Calu3 (cell line): ENCODE measurements around the gene WWOX. TPM values are rescaled to one million over a fixed set of nuclear protein-coding genes. Genes with fewer than 3 reads are reported as not detected.

Experiments used
- BruUV-seq: library from RNA; stranded (reverse); fragments of 400-500 nt; replicated peaks from 2 replicates; lab custom pipeline; 2021; lab: Mats Ljungman, UMichigan
- CTCF ChIA-PET: fragments of 300-600 bp; sonication (Branson Sonifier 250); formaldehyde crosslinking; loops from one replicate; lab custom pipeline; 2022; ENCODE audit warnings: antibody characterized with exemption; lab: Charles Lee
- DNase-seq: peaks from one replicate; pipeline ENCODE4 v3.0.0; 2022
- H3K27ac Mint-ChIP-seq: one replicate; pipeline ENCODE4 v1.8.0; 2022; ENCODE audit warnings: mixed read lengths; ENCODE audit not compliant: unreplicated experiment
- H3K27me3 Mint-ChIP-seq: one replicate; pipeline ENCODE4 v1.8.0; 2022; ENCODE audit warnings: mixed read lengths; ENCODE audit not compliant: unreplicated experiment
- H3K36me3 Mint-ChIP-seq: one replicate; pipeline ENCODE4 v1.8.0; 2022; ENCODE audit warnings: mild to moderate bottlenecking, moderate library complexity, mixed read lengths; ENCODE audit not compliant: insufficient read depth, unreplicated experiment
- H3K4me1 Mint-ChIP-seq: one replicate; pipeline ENCODE4 v1.8.0; 2022; ENCODE audit warnings: mild to moderate bottlenecking, low read depth, mixed read lengths; ENCODE audit not compliant: unreplicated experiment
- H3K4me3 Mint-ChIP-seq: one replicate; pipeline ENCODE4 v1.8.0; 2022; ENCODE audit warnings: mild to moderate bottlenecking, low read depth, moderate library complexity, mixed read lengths; ENCODE audit not compliant: unreplicated experiment
- H3K9me3 Mint-ChIP-seq: one replicate; pipeline ENCODE4 v1.8.0; 2022; ENCODE audit warnings: low read depth, mixed read lengths; ENCODE audit not compliant: unreplicated experiment
- intact Hi-C: fragments of 100-400 bp; cut with micrococcal nuclease; formaldehyde crosslinking; loops from one replicate; pipeline ENCODE4 v1.10.0; 2022; ENCODE audit not compliant: unreplicated experiment
- total RNA-seq: library from RNA; stranded (reverse); gene quantifications from 2 replicates; pipeline ENCODE4 v1.2.3, GENCODE V29; 2022
- TF ChIP-seq, protein P1 (sequence below): fragments of 200-600 bp; IDR thresholded peaks from one replicate; pipeline ENCODE4 v1.8.0; 2022; ENCODE audit warnings: antibody characterized with exemption; ENCODE audit not compliant: unreplicated experiment

Gene WWOX
- total RNA-seq, 1 experiment from 2014 or later, result 33.5 TPM

- DNase-seq, result no peak
- TF ChIP-seq, protein P1, sequence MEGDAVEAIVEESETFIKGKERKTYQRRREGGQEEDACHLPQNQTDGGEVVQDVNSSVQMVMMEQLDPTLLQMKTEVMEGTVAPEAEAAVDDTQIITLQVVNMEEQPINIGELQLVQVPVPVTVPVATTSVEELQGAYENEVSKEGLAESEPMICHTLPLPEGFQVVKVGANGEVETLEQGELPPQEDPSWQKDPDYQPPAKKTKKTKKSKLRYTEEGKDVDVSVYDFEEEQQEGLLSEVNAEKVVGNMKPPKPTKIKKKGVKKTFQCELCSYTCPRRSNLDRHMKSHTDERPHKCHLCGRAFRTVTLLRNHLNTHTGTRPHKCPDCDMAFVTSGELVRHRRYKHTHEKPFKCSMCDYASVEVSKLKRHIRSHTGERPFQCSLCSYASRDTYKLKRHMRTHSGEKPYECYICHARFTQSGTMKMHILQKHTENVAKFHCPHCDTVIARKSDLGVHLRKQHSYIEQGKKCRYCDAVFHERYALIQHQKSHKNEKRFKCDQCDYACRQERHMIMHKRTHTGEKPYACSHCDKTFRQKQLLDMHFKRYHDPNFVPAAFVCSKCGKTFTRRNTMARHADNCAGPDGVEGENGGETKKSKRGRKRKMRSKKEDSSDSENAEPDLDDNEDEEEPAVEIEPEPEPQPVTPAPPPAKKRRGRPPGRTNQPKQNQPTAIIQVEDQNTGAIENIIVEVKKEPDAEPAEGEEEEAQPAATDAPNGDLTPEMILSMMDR, result no peak
- Mint-ChIP-seq H3K27me3 (no peaks in the 10 kb centered on the region), H3K4me3 (no peak overlapping the region), H3K9me3 (peaks cover 2% of the 10 kb centered on the region), H3K4me1 (no peaks in the 10 kb centered on the region), H3K36me3 (no peaks in the 10 kb centered on the region), H3K27ac (no peak overlapping the region)
- no TSS peak for BruUV-seq
- intact Hi-C loops, result no loop called here
- CTCF ChIA-PET, result no interaction called here
Observed at GRCh38 chr16:79077346-79077745, 977.9 kb downstream of the WWOX start.

- H3K27ac Mint-ChIP-seq, result no peak overlapping the region
- TF ChIP-seq, protein P1, result no peak
- intact Hi-C loops, result no loop called here
Observed at GRCh38 chr16:79079656-79080420, 980.4 kb downstream of the WWOX start.

DNA sequence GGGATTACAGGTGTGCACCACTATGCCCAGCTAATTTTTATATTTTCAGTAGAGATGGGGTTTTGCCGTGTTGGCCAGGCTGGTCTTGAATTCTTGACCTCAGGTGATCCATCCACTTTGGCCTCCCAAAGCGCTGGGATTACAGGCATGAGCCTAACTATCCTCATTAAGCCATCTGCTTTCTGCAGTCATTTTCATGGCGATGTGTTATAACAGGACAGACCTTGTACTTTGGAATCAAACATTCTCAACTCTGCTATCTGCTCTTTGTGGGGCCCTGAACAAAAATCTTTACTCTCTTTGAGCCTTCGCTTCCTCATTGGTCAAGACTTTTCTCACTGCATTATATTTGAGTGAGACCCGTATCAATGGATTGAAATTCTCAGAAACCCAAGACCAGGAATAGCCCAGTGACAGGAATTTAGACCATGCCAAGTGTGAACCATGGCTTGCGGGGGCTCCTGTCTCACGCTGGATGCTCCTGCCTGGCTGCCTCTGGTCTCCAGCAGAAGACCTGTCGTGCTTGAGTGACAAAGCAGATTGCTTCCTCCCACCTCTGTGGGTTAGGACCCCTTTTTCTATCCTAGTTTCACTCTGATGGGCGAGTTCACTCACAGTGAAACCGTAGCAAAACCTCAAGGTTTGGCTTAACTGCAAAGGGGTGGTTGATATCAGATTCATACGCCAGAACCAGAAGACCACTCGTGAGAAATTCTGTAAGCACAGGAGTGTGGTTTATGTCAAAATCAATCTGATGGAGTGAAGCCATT, 982.0 kb downstream of the WWOX start:
- intact Hi-C loops, result no loop called here
- CTCF ChIA-PET, result no interaction called here
- Mint-ChIP-seq H3K27ac (no peak overlapping the region), H3K27me3 (no peaks in the 10 kb centered on the region), H3K4me3 (no peak overlapping the region), H3K36me3 (no peaks in the 10 kb centered on the region), H3K4me1 (no peaks in the 10 kb centered on the region), H3K9me3 (peaks cover 6% of the 10 kb centered on the region)
- BruUV-seq, result no TSS peak
- no peak for DNase-seq
- TF ChIP-seq, protein P1, result no peak

More at GRCh38 chr16:79079656-79080420, 980.4 kb downstream of the WWOX start:
- Mint-ChIP-seq H3K27me3 (no peaks in the 10 kb centered on the region), H3K4me1 (no peaks in the 10 kb centered on the region), H3K36me3 (no peaks in the 10 kb centered on the region), H3K9me3 (peaks cover 6% of the 10 kb centered on the region), H3K4me3 (no peak overlapping the region)
- CTCF ChIA-PET, result no interaction called here
- DNase-seq, result no peak
- BruUV-seq, result no TSS peak

GRCh38 chr16:79082970-79083369, 983.5 kb downstream of the WWOX start:
- no peak overlapping the region for H3K27ac Mint-ChIP-seq
- CTCF ChIA-PET, result no interaction called here
- no peak for DNase-seq
- H3K4me1 Mint-ChIP-seq, result no peaks in the 10 kb centered on the region
- no peaks in the 10 kb centered on the region for H3K27me3 Mint-ChIP-seq
- intact Hi-C loops, result no loop called here
- no peak overlapping the region for H3K4me3 Mint-ChIP-seq
- H3K9me3 Mint-ChIP-seq, result peaks cover 6% of the 10 kb centered on the region
- no peaks in the 10 kb centered on the region for H3K36me3 Mint-ChIP-seq
- no TSS peak for BruUV-seq
- TF ChIP-seq, protein P1, result no peak
